Mesenchymal stem cell (in vitro differentiated cells and primary cell): ENCODE measurements around the gene MYH9.

Source experiments
- DNase-seq: peaks from one replicate; pipeline ENCODE4 v3.0.0-alpha.2; 2013
- H2AFZ ChIP-seq: one replicate; pipeline ENCODE4 v1.6.1; 2013; ENCODE audit warnings: low read depth, mild to moderate bottlenecking, control low read depth, inconsistent platforms, low read length, moderate library complexity
- H2AK5ac ChIP-seq: 2 replicates; pipeline ENCODE4 v1.6.1; 2013; ENCODE audit warnings: low read length, moderate library complexity, mild to moderate bottlenecking, inconsistent platforms; ENCODE audit not compliant: severe bottlenecking
- H2BK120ac ChIP-seq: one replicate; pipeline ENCODE4 v1.6.1; 2013; ENCODE audit warnings: low read depth, mild to moderate bottlenecking, inconsistent platforms, low read length, moderate library complexity
- H2BK12ac ChIP-seq, 2 experiments: one replicate each; pipeline ENCODE4 v1.6.1; 2013; ENCODE audit warnings: inconsistent platforms in 2 of 2, low read length in 2 of 2, mild to moderate bottlenecking in 2 of 2, moderate library complexity in 2 of 2, control low read depth in 1 of 2
- H2BK15ac ChIP-seq: one replicate; pipeline ENCODE4 v1.6.1; 2013; ENCODE audit warnings: mild to moderate bottlenecking, low read depth, inconsistent platforms; ENCODE audit not compliant: poor library complexity, severe bottlenecking
- H2BK5ac ChIP-seq: 2 replicates; pipeline ENCODE4 v1.6.1; 2013; ENCODE audit warnings: low read depth, mild to moderate bottlenecking, low read length, control low read depth, inconsistent platforms; ENCODE audit not compliant: poor library complexity, severe bottlenecking
- H3K14ac ChIP-seq, 2 experiments: one replicate each; pipeline ENCODE4 v1.6.1; 2013; ENCODE audit warnings: inconsistent platforms in 2 of 2, low read length in 2 of 2, control low read depth in 1 of 2, mild to moderate bottlenecking in 1 of 2, moderate library complexity in 1 of 2
- H3K18ac ChIP-seq, 2 experiments: one replicate each; pipeline ENCODE4 v1.6.1; 2013; ENCODE audit warnings: inconsistent platforms in 2 of 2, low read length in 2 of 2, control low read depth in 1 of 2, low read depth in 1 of 2, mild to moderate bottlenecking in 1 of 2
- H3K23ac ChIP-seq, 2 experiments: one replicate each; pipeline ENCODE4 v1.6.1; 2013; ENCODE audit warnings: inconsistent platforms in 2 of 2, low read length in 2 of 2, mild to moderate bottlenecking in 2 of 2, moderate library complexity in 2 of 2, control low read depth in 1 of 2
- H3K27ac ChIP-seq: 2 replicates; pipeline ENCODE4 v1.5.1; 2013; ENCODE audit warnings: mild to moderate bottlenecking, moderate library complexity, low read length, control low read depth, inconsistent platforms; ENCODE audit not compliant: poor library complexity, severe bottlenecking
- H3K27me3 ChIP-seq, 2 experiments: 2 replicates each; pipeline versions ENCODE4 v1.6.1 to v1.7.0; 2013; ENCODE audit warnings: low read length in 2 of 2, mild to moderate bottlenecking in 2 of 2, moderate library complexity in 2 of 2, control low read depth in 1 of 2, inconsistent platforms in 1 of 2; ENCODE audit not compliant: control insufficient read depth in 1 of 2, insufficient read depth in 1 of 2
- H3K36me3 ChIP-seq, 2 experiments: 2 replicates each; pipeline versions ENCODE4 v1.6.1 to v1.7.0; 2013; ENCODE audit warnings: low read length in 2 of 2, control low read depth in 1 of 2, inconsistent platforms in 1 of 2, low read depth in 1 of 2, mild to moderate bottlenecking in 1 of 2; ENCODE audit not compliant: insufficient read depth in 2 of 2, control insufficient read depth in 1 of 2
- H3K4ac ChIP-seq, 2 experiments: one replicate each; pipeline ENCODE4 v1.6.1; 2013; ENCODE audit warnings: inconsistent platforms in 2 of 2, low read length in 2 of 2, mild to moderate bottlenecking in 2 of 2, moderate library complexity in 2 of 2, control low read depth in 1 of 2, low read depth in 1 of 2
- H3K4me1 ChIP-seq: 2 replicates; pipeline ENCODE4 v1.6.1; 2013; ENCODE audit warnings: low read depth, low read length, control low read depth; ENCODE audit not compliant: control insufficient read depth, insufficient read depth
- H3K4me2 ChIP-seq: 2 replicates; pipeline ENCODE4 v1.6.1; 2013; ENCODE audit warnings: low read length, mild to moderate bottlenecking, inconsistent platforms; ENCODE audit not compliant: poor library complexity, severe bottlenecking
- H3K4me3 ChIP-seq, 2 experiments: 2 replicates each; pipeline versions ENCODE4 v1.5.1 to v1.7.0; 2013; ENCODE audit warnings: low read length in 2 of 2, mild to moderate bottlenecking in 2 of 2, control low read depth in 1 of 2, low read depth in 1 of 2; ENCODE audit not compliant: insufficient read depth in 1 of 2
- H3K79me1 ChIP-seq: replicated peaks from 2 replicates; pipeline ENCODE4 v1.6.1; 2013; ENCODE audit warnings: mild to moderate bottlenecking, control low read depth, low read length, inconsistent platforms; ENCODE audit not compliant: poor library complexity, severe bottlenecking
- H3K9ac ChIP-seq: 2 replicates; pipeline ENCODE4 v1.7.0; 2013; ENCODE audit warnings: mild to moderate bottlenecking, low read length, moderate library complexity
- H3K9me3 ChIP-seq: 2 replicates; pipeline ENCODE4 v1.7.0; 2013; ENCODE audit warnings: mild to moderate bottlenecking, low read length; ENCODE audit not compliant: control insufficient read depth
- H4K8ac ChIP-seq: one replicate; pipeline ENCODE4 v1.6.1; 2013; ENCODE audit warnings: inconsistent platforms, mild to moderate bottlenecking, low read length, moderate library complexity
- H4K91ac ChIP-seq: one replicate; pipeline ENCODE4 v1.6.1; 2013; ENCODE audit warnings: mild to moderate bottlenecking, low read length, inconsistent platforms
- WGBS: methylation state at CpG from one replicate; pipeline ENCODE4 v1.1.7; 2013; ENCODE audit warnings: mixed read lengths; 5-methylcytosine and 5-hydroxymethylcytosine counted together

MYH9 gene

DNA sequence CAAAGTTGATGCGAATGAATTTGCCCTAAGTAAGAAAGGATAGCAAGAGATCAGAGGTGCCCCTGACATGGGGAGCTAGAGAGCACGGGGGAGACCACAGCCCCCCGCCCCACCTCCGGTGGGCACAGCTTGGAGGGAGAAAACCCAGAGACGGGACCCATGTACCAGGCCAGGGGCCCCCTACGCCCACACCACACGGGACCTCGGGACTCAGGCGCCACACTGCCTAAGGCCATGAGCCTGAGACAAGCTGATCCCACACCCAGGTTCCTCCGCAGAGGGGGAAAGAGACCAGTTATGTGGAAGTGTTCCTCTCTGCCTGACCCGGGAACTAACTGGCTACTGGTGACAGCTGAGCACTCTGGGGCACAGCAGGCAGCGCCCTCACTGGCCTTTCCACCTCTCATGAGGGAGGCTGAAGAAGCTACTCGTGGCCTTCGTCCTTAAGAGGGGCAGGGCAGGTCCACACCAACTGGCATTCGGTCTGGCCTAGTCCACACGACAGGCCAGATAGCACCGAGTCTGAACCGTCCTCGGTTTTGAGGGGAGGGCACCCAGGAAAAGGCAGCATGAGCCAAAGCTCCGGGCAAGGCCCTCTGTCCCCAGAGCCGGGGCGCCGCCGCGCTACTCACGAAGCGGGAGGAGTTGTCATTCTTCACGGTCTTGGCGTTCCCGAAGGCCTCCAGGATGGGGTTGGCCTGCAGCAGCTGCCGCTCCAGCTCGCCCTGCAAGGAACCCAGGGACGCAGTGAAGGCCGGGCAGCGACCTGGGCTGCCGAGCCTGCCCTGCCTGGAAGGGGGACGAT, 65.8 kb downstream of the MYH9 start:
- no peak overlapping the region for H2AFZ ChIP-seq
- no peak overlapping the region for H3K4me3 ChIP-seq
- H3K4me2 ChIP-seq = no peak overlapping the region
- no peak overlapping the region for H2BK12ac ChIP-seq
- H3K4ac ChIP-seq = no peak overlapping the region
- 95% methylated on average over 37 of the region's 37 CpGs for WGBS
- H3K36me3 ChIP-seq = peaks cover 76 to 93% of the 10 kb centered on the region in 2 experiments
- peaks cover 3% of the 10 kb centered on the region for H3K79me1 ChIP-seq
- no peak overlapping the region for H2AK5ac ChIP-seq
- H3K27ac ChIP-seq = peak overlapping the region; percentile 27
- peak overlapping the region; percentile 62 for H4K8ac ChIP-seq
- no peak overlapping the region for H2BK5ac ChIP-seq
- H3K14ac ChIP-seq = no peak overlapping the region
- H3K9me3 ChIP-seq = no peaks in the 10 kb centered on the region
- no peak overlapping the region for H3K9ac ChIP-seq
- H2BK15ac ChIP-seq = no peak overlapping the region
- H2BK120ac ChIP-seq = no peak overlapping the region
- DNase-seq = no peak
- no peak overlapping the region for H4K91ac ChIP-seq
- H3K18ac ChIP-seq = no peak overlapping the region
- H3K27me3 ChIP-seq = no peaks in the 10 kb centered on the region
- H3K4me1 ChIP-seq = peaks cover 49% of the 10 kb centered on the region
- no peak overlapping the region for H3K23ac ChIP-seq

DNA sequence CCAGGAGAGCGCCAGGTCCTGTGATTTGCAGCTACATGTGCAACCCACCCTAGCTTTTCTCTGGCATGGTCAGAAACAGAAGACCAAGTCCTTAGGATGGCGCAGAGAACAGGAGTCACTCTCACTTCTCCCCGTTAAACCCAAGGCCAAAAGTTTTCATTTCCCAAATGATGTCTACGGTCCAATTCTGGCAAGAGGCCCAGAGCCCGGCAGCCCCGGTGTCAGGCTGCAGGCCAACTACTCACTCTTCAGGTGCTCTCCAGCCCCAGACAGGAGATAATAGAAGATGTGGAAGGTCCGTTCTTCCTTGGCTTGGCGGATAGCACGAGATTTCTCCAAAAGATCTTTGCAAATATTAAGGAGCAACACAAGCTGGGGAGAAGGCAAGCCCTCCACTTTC, 67.2 kb downstream of the MYH9 start:
- H4K91ac ChIP-seq = no peak overlapping the region
- 93% methylated on average over 9 of the region's 9 CpGs for WGBS
- no peak overlapping the region for H3K4me3 ChIP-seq
- H3K27ac ChIP-seq = peak overlapping the region; percentile 9
- peaks cover 73 to 88% of the 10 kb centered on the region in 2 experiments for H3K36me3 ChIP-seq
- no peak overlapping the region for H2AFZ ChIP-seq
- H4K8ac ChIP-seq = no peak overlapping the region
- peak overlapping the region in 1 of 2 experiments; percentile 18 for H3K23ac ChIP-seq
- no peak overlapping the region for H2BK5ac ChIP-seq
- H3K4me2 ChIP-seq = no peak overlapping the region
- no peak overlapping the region for H2AK5ac ChIP-seq
- no peak for DNase-seq
- H3K4me1 ChIP-seq = peaks cover 38% of the 10 kb centered on the region
- H3K4ac ChIP-seq = no peak overlapping the region
- H3K9ac ChIP-seq = no peak overlapping the region
- H3K27me3 ChIP-seq = no peaks in the 10 kb centered on the region
- H2BK12ac ChIP-seq = no peak overlapping the region
- H3K9me3 ChIP-seq = no peaks in the 10 kb centered on the region
- H3K14ac ChIP-seq = no peak overlapping the region
- H2BK15ac ChIP-seq = no peak overlapping the region
- no peak overlapping the region for H3K18ac ChIP-seq
- no peak overlapping the region for H2BK120ac ChIP-seq
- peaks cover 3% of the 10 kb centered on the region for H3K79me1 ChIP-seq

DNA sequence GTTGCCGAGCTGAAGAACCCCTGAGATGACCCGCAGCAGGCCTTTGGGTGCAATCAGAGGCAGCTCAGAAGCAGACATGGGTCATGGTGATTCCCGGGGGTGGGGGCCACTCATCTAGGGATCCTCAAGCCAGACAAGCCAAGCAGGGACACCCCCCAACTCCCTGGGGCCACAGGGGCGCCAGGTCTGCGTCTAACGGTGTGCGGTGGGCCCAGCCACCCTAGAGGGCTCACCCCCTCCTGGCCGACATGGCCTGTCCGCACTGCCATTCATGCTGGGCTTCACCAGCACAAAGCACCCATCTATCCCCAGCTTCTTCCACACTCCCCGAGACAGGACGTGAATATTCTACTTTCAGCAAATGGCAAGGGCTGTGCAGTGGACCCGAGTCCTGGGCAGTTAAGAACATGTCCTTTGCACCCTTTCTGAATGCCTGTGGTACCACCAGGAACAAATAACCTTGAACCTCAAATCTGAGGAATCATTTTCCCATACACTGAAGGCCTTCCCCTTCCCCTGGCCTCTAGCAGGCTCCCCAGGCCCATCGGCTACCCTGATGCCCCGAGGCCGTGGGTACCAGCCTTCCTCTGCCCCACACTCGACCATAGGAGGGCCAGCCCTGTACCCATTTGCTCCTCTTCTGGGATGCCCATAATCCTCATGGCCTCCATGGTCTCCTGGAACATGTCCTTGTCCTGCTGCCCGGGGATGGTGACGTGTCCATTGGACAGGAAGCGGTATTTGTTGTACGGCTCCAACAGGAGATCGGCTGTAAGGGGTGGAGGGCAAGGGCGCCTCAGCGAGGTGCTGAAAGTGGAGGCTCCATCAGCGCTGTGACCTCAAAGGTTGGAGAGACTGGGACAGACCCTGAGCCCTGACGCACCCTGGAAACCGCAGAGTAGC, 67.9 kb downstream of the MYH9 start:
- no peak overlapping the region for H2AFZ ChIP-seq
- no peak overlapping the region for H2BK15ac ChIP-seq
- no peak overlapping the region for H3K4me3 ChIP-seq
- no peak overlapping the region for H3K9ac ChIP-seq
- DNase-seq = no peak
- H2BK12ac ChIP-seq = no peak overlapping the region
- no peak overlapping the region for H3K4me2 ChIP-seq
- H3K27me3 ChIP-seq = no peaks in the 10 kb centered on the region
- peaks cover 76 to 88% of the 10 kb centered on the region in 2 experiments for H3K36me3 ChIP-seq
- H3K4ac ChIP-seq = no peak overlapping the region
- peaks cover 34% of the 10 kb centered on the region for H3K4me1 ChIP-seq
- no peak overlapping the region for H2BK5ac ChIP-seq
- no peak overlapping the region for H4K8ac ChIP-seq
- peak overlapping the region; percentile 17 for H3K27ac ChIP-seq
- H2AK5ac ChIP-seq = no peak overlapping the region
- no peak overlapping the region for H3K14ac ChIP-seq
- peak overlapping the region; percentile 22 for H4K91ac ChIP-seq
- 92% methylated on average over 26 of the region's 26 CpGs for WGBS
- peaks cover 3% of the 10 kb centered on the region for H3K79me1 ChIP-seq
- H2BK120ac ChIP-seq = no peak overlapping the region
- H3K18ac ChIP-seq = no peak overlapping the region
- H3K9me3 ChIP-seq = no peaks in the 10 kb centered on the region
- peak overlapping the region in 1 of 2 experiments; percentile 18 for H3K23ac ChIP-seq

DNA sequence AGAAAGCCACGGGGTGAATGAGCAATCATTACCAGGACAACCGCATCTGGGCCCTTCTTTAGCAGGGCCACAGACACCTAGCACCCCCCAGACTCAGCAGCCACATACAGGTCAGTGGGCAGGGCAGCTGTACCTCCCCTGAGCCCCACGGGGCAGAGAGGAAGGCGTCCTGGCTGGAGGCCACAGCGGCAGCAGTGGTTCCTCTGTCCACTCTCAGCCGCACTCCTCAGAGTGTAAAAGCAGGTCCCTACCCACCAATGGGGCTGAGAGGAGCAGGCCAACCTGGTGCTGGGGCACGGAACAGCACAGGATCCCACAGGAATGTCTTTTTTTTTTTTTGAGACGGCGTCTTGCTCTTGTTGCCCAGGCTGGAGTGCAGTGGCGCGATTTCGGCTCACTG, 69.3 kb downstream of the MYH9 start:
- WGBS = 91% methylated on average over 10 of the region's 12 CpGs
- Histone ChIP-seq H3K79me1 (peaks cover 3% of the 10 kb centered on the region), H2BK12ac (no peak overlapping the region), H3K36me3 (peaks cover 88 to 90% of the 10 kb centered on the region in 2 experiments), H3K4me1 (peaks cover 25% of the 10 kb centered on the region), H2BK120ac (no peak overlapping the region), H2BK5ac (no peak overlapping the region), H3K18ac (no peak overlapping the region), H2AK5ac (no peak overlapping the region), H3K9me3 (no peaks in the 10 kb centered on the region), H3K4me3 (no peak overlapping the region), H3K4ac (no peak overlapping the region), H2BK15ac (no peak overlapping the region), H4K8ac (no peak overlapping the region), H3K9ac (no peak overlapping the region), H3K4me2 (no peak overlapping the region), H3K27me3 (no peaks in the 10 kb centered on the region), H3K14ac (no peak overlapping the region), H3K27ac (peak overlapping the region; percentile 5), H2AFZ (no peak overlapping the region), H3K23ac (no peak overlapping the region), H4K91ac (no peak overlapping the region)
- no peak for DNase-seq
